NOMO-1 treated with dmso at 0.1 percent for 144 hours (cell line): Measurements from ENCODE around the gene ABCC9.
"Not testable (repeated sequence)": the region's sequence is repeated elsewhere in the genome, so short reads cannot be mapped to it uniquely, and the experiment has no call there.

ENCODE experiments used
- DNase-seq: peaks from one replicate; lab custom pipeline; 2025; ENCODE audit not compliant: unreplicated experiment; lab: John Stamatoyannopoulos, UW

The ABCC9 gene

DNA sequence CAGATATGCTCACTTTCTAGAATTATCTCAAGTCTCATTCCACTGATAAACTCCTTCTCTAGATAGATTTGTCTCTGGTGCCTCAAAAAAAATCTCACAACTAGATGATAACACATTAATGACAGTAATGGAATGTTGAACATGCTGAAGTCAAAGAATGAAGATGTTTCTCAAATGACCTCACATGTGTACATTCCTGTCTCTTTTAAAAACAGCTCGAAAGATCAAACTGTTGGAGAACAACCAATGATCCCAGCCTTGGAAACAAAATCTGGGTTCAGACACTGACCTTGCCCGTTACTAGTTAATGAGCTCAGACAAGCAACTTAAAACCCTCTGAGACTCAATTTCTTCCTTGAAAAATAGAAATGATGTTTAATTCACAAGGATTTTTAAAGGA is 122.0 kb downstream of the ABCC9 start:
- no peak for DNase-seq

GRCh38 chr12:21818627-21819026 is 122.6 kb downstream of the ABCC9 start:
- no peak for DNase-seq

DNA sequence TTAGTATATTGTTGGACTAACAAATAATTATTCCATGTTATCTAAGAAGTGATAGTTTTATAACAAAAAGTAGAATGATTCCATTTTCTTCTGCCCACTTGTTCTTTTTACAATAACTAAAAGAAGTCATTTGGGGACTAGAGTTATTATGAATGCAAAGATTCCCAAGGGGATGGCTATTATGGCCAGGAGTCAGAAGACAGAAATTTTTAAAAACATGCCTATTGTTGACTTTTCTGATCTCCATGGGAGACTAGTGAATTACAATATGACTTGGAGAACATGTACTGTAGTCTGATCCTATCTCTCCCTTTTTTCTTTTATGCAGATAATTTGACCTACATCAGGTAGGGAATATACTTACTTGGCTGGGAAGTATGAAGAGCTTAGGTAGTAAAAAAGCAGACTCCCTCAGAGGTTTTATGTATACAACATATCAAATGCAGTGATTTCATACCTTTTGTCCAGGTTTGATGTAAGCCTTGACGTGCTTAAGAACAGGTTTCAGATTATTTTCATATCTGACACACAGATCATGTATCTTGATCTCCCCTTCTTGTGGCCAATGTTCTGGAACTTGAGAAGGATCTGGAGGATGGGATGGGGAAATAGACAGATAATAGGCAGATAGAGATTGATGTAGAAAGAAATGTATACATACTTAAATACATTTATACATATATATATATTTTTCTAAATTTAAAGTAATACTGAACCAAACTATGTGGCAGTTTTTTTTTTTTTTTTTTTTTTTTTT is 125.7 kb downstream of the ABCC9 start:
- DNase-seq, result no peak

DNA sequence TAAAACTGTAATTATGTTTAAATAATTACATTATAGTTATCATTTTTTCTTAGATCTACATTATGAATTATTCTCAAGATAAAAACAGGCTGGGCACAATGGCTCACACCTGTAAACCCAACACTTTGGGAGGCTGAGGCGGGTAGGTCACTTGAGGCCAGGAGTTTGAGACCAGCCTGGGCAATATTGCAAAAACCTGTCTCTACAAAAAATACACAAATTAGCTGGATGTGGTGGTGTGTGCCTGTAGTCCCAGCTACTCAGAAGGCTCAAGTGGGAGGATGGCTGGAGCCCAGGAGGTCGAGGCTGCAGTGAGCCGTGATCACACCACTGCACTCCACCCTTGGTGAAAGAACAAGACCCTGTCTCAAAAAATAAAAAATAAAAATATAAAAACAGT is 126.4 kb downstream of the ABCC9 start:
- no peak for DNase-seq

- no peak for DNase-seq
Observed at GRCh38 chr12:21814327-21814726, 126.9 kb downstream of the ABCC9 start.

DNA sequence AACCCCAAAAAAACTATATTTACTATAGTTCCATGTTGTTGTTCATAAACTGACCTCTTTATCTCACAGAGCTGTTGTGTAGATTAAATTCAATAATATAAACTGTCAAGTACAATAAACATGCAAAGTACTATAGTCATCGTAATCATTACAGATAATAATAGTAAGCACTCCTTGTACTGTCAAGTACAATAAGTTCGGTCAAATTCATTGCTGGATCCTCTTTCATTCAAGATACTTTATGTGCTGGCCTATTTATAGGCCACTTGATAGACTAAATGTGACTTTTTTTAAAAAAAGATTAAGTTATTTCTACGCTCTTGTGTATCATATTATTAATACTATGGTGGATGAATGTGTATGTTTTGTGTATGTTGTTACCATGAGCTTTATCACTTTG is 127.5 kb downstream of the ABCC9 start:
- no peak for DNase-seq

DNA sequence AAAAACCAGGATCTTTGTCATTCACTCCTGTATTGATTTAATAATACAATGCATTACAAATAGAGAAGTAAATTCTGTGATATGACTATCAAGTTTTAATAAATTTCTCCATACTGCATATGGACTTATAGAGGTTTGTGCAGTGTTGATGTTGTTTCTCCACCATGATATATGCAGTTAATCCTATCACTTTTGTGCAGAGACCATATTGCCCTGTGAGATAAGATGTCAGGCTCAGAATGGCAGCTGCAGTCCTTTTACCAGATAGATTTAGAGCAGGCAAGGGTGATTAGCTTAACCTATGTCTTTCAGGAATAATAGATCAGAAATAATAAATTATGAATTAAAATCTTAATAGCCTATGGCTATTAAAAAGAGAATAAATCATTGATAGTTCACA is 128.1 kb downstream of the ABCC9 start:
- DNase-seq, result no peak

GRCh38 chr12:21812340-21812739 is 128.9 kb downstream of the ABCC9 start:
- DNase-seq, result not testable (repeated sequence)

DNA sequence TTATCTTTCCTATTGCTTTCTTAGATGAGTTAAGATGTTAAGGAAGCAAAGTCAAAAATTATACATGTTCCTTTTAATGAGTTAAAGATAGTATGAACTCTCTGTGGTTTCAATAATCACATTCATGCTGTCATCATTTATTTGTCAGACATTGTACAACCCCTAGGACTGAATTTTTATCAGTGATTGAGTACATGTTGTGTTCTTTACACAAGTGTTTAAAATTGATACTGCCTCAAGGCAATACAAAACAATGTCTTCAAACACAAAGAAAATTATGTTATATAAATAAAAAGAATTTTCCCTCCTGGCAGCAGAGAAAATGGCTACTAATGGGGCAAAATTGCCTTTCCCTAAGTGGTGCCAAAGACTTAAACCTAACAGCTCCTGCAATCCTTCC is 132.1 kb downstream of the ABCC9 start:
- DNase-seq, result no peak

GRCh38 chr12:21806255-21806654 is 135.0 kb downstream of the ABCC9 start:
- DNase-seq, result no peak

DNA sequence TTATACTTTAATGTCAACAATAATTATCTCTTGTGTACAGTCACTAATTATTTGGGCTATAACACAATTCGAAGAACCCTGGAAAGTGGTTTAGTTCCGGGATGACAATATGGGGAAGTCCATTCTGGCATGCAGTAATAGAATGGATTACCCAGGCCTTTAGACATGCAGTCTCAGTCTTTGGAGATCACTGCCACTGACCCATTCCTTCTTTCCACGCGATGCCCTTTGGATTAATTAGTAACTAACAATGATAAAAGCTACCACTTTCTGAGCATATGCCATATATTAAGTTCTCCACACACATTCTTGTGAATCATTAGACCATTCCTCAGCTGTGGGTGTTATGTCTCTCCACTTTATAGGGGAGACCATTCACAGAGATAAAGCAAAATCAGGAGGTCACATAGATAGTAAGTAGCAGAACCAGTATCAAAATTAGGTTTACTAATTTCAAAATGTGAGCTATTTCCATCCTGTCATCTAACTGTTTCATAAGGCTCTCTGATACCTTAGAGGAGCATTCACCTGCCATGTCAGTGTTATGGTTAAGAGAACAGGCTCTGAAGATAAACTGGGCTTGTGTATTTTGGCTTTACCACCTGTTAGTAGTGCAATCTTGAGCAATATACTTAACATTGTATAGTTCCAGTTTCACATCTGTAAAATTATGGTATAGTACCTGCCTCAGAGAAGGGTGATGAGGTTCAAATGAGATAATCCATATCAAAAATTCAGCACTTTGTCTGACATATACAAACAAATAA is 139.5 kb downstream of the ABCC9 start:
- no peak for DNase-seq

DNA sequence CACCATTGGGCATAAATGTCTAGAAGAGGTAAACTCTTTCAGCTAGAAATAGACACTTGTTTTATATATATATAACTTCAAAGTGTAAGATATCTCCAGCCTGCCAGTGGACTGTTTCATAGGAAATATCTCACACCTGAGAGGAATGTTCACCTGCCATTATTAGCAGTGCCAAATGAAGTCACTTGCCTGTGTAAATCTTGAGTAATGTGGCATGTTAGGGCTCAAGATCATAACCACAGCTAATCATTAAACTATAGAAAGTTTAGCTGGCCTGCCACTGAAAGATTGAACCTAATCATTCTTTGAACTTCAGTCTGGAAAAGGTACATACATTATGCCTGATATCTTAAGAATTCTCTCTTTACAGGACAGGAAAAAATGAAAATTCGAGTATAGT is 141.2 kb downstream of the ABCC9 start:
- no peak for DNase-seq

- DNase-seq, result no peak
Observed at GRCh38 chr12:21797539-21797938, 143.7 kb downstream of the ABCC9 start.

DNA sequence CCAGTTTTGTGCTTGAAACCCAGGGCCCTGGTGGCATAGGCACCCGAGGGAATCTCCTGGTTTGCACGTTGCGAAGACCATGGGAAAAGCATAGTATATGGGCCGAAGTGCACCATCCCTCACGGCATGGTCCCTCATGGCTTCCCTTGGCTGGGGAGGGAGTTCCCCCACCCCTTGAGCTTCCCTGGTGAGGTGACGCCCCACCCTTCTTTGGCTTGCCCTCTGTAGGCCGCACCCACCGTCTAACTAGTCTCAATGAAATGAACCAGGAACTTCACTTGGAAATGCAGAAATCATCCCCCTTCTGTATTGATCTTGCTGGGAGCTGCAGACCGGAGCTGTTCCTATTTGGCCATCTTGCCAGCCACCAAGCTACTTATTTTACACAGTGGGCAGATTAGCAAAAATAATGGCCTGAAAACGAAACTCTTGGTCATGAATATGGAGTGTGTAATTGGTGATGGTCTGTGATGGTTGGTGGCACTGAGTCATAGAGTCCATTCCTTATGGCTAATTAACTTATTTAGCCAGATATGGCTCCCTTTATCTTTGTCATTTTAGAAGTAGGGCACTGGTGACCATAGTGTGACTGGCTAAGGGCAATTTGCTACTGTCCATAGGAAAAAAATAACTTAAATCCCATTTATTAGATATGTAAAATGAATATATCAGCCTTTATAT is 145.4 kb downstream of the ABCC9 start:
- DNase-seq, result no peak

GRCh38 chr12:21794807-21795595 is 146.2 kb downstream of the ABCC9 start:
- DNase-seq, result not testable (repeated sequence)

DNA sequence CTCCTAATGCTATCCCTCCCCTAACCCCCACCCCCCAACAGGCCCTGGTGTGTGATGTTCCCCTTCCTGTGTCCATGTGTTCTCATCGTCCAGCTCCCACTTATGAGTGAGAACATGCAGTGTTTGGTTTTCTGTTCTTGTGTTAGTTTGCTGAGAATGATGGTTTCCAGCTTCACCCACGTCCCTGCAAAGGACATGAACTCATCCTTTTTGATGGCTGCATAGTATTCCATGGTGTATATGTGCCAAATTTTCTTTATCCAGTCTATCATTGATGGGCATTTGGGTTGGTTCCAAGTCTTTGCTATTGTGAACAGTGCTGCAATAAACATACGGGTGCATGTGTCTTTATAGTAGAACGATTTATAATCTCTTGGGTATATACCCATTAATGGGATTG is 151.5 kb downstream of the ABCC9 start:
- not testable (repeated sequence) for DNase-seq

DNA sequence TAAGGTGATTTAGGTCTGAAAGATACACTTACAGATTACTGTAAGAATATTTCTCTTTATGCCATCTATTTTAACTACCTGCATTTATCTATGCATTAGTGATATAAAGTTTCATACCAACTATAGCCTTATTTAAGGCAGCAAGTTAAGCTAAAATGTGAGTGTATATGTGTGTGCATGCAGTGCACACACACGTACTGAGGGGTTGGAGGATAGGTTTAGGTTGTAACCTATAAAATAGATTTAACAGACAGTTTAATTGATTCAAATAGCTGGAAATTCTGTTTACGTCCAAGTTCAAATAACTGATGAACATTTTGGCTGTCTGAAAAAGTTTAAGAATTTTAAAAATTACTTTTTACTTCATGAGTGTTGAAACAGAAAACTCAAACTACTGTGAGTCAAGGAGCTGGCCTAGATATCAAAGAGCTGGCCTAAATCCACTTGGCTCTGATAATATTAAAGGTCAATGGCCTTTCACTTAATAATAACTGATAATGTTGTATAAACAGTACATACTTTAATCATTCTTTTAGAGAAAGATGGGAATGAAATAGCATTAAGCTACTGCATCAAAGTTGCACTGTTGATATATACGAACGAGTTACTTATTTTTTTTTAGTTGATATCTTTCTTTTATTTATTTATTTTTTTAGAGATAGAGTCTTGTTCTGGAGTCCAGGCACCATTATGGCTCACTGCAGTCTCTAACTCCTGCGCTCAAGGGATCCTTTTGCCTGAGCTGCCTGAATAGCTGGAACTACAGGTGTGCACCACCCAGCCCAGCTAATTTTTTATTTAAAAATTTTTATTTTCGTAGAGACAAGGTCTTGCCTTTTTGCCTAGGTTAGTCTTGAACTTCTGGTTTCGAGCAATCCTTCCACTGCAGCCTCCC is 152.9 kb downstream of the ABCC9 start:
- no peak for DNase-seq

- no peak for DNase-seq
Observed at GRCh38 chr12:21786041-21786531, 155.1 kb downstream of the ABCC9 start.

- DNase-seq, result not testable (repeated sequence)
Observed at GRCh38 chr12:21782723-21783122, 158.5 kb downstream of the ABCC9 start.

GRCh38 chr12:21780786-21781185 is 160.4 kb downstream of the ABCC9 start:
- DNase-seq, result no peak
